Caco-2 (cell line): Measurements from ENCODE around the gene PIKFYVE. TPM values are rescaled to one million over a fixed set of nuclear protein-coding genes. Genes with fewer than 3 reads are reported as not detected.

Experiments used
- BruUV-seq: library from RNA; stranded (reverse); fragments of 400-500 nt; replicated peaks from 2 replicates; lab custom pipeline; 2021; lab: Mats Ljungman, UMichigan
- CTCF ChIA-PET: fragments of 300-600 bp; sonication (Branson Sonifier 250); formaldehyde crosslinking; loops from one replicate; lab custom pipeline; 2022; ENCODE audit warnings: antibody characterized with exemption; lab: Charles Lee
- POLR2A ChIA-PET: fragments of 300-600 bp; sonication (Branson Sonifier 250); formaldehyde crosslinking; loops from one replicate; lab custom pipeline; 2022; ENCODE audit warnings: antibody characterized with exemption; lab: Charles Lee
- DNase-seq, 2 experiments: peaks; one replicate each; pipeline versions ENCODE4 v3.0.0 to v3.0.0-alpha.2; 2020 to 2022
- H3K27me3 ChIP-seq: replicated peaks from 2 replicates; pipeline ENCODE4 v1.6.0; 2011; ENCODE audit warnings: low read length; ENCODE audit not compliant: control insufficient read depth, insufficient read depth
- H3K36me3 ChIP-seq: 2 replicates; pipeline ENCODE4 v1.5.1; 2011; ENCODE audit warnings: low read length; ENCODE audit not compliant: control insufficient read depth, insufficient read depth
- H3K4me1 ChIP-seq: fragments of 250-450 bp; sonication (Bioruptor Pico); 2 replicates; pipeline ENCODE4 v1.5.1; 2020; ENCODE audit warnings: mild to moderate bottlenecking
- H3K4me3 ChIP-seq: 2 replicates; pipeline ENCODE4 v1.5.1; 2011; ENCODE audit warnings: low read depth, mild to moderate bottlenecking, control low read depth, low read length
- H3K9me3 ChIP-seq: fragments of 250-450 bp; sonication (Bioruptor Pico); 2 replicates; pipeline ENCODE4 v1.5.1; 2020; ENCODE audit warnings: mild to moderate bottlenecking, moderate library complexity
- H3K27ac Mint-ChIP-seq: one replicate; pipeline ENCODE4 v1.8.0; 2022; ENCODE audit warnings: mixed read lengths; ENCODE audit not compliant: unreplicated experiment
- H3K27me3 Mint-ChIP-seq: one replicate; pipeline ENCODE4 v1.8.0; 2022; ENCODE audit warnings: mixed read lengths; ENCODE audit not compliant: insufficient read depth, unreplicated experiment
- H3K36me3 Mint-ChIP-seq: one replicate; pipeline ENCODE4 v1.8.0; 2022; ENCODE audit warnings: mild to moderate bottlenecking, mixed read lengths; ENCODE audit not compliant: insufficient read depth, unreplicated experiment
- H3K4me1 Mint-ChIP-seq: one replicate; pipeline ENCODE4 v1.8.0; 2022; ENCODE audit warnings: low read depth, mixed read lengths; ENCODE audit not compliant: unreplicated experiment
- H3K4me3 Mint-ChIP-seq: one replicate; pipeline ENCODE4 v1.8.0; 2022; ENCODE audit warnings: mild to moderate bottlenecking, moderate library complexity, mixed read lengths; ENCODE audit not compliant: unreplicated experiment
- H3K9me3 Mint-ChIP-seq: one replicate; pipeline ENCODE4 v1.8.0; 2022; ENCODE audit warnings: mixed read lengths; ENCODE audit not compliant: unreplicated experiment
- intact Hi-C: fragments of 100-400 bp; cut with micrococcal nuclease; formaldehyde crosslinking; loops from one replicate; pipeline ENCODE4 v1.10.0; 2022; ENCODE audit not compliant: unreplicated experiment
- total RNA-seq: library from RNA; stranded (reverse); gene quantifications from 2 replicates; pipeline ENCODE4 v1.2.3, GENCODE V29; 2022
- TF ChIP-seq, protein P1 (sequence below), 2 experiments: fragments of 200-600 bp in 1 of 2; IDR thresholded peaks; 1 replicate in 1 of 2; 2 replicates in 1 of 2; pipeline versions ENCODE4 v1.5.1 to v1.8.0; 2011 to 2022; ENCODE audit warnings: antibody characterized with exemption in 1 of 2, control low read depth in 1 of 2, inconsistent platforms in 1 of 2, low read depth in 1 of 2, low read length in 1 of 2, mild to moderate bottlenecking in 1 of 2, moderate library complexity in 1 of 2; ENCODE audit not compliant: insufficient read depth in 1 of 2, severe bottlenecking in 1 of 2, unreplicated experiment in 1 of 2

The PIKFYVE gene
- total RNA-seq, 1 experiment from 2014 or later = 31.2 TPM

DNA sequence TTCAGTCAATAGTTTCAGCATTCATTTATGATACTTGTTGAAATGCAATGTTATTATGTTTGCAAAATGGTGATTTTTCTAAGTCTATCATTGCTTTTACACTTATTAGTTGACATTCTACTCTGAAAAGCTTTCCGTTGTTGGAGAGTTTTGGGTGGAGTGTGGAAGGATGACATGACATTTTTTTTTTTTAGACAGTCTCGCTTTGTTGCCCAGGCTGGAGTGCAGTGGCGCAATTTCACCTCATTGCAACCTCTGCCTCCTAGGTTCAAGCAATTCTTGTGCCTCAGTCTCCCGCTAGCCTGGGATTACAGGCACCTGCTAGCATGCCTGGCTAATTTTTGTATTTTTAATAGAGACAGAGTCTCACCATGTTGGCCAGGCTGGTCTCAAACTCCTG is 29.8 kb downstream of the PIKFYVE start:
- Mint-ChIP-seq H3K4me3 (no peak overlapping the region), H3K27me3 (no peaks in the 10 kb centered on the region), H3K9me3 (no peaks in the 10 kb centered on the region), H3K27ac (no peak overlapping the region), H3K36me3 (peaks cover 26% of the 10 kb centered on the region), H3K4me1 (peaks cover 8% of the 10 kb centered on the region)
- no peak overlapping the region for H3K4me3 ChIP-seq
- POLR2A ChIA-PET = interaction anchor here (0.6 kb wide), 1 partner anchor 15 kb away, joined by 3 read pairs; no protein-coding TSS in a partner anchor
- TF ChIP-seq, protein P1, sequence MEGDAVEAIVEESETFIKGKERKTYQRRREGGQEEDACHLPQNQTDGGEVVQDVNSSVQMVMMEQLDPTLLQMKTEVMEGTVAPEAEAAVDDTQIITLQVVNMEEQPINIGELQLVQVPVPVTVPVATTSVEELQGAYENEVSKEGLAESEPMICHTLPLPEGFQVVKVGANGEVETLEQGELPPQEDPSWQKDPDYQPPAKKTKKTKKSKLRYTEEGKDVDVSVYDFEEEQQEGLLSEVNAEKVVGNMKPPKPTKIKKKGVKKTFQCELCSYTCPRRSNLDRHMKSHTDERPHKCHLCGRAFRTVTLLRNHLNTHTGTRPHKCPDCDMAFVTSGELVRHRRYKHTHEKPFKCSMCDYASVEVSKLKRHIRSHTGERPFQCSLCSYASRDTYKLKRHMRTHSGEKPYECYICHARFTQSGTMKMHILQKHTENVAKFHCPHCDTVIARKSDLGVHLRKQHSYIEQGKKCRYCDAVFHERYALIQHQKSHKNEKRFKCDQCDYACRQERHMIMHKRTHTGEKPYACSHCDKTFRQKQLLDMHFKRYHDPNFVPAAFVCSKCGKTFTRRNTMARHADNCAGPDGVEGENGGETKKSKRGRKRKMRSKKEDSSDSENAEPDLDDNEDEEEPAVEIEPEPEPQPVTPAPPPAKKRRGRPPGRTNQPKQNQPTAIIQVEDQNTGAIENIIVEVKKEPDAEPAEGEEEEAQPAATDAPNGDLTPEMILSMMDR (IDR thresholded peaks at IDR 0.05; ENCODE audit: insufficient read depth in 1 of 2, low read depth in 1 of 2, low read length in 1 of 2, severe bottlenecking in 1 of 2, unreplicated experiment in 1 of 2) = no peak
- no peaks in the 10 kb centered on the region for H3K9me3 ChIP-seq
- no peaks in the 10 kb centered on the region for H3K27me3 ChIP-seq
- no TSS peak for BruUV-seq
- H3K36me3 ChIP-seq = peaks cover 1% of the 10 kb centered on the region; the same call in 1 of the 2 replicates
- intact Hi-C loops = no loop called here
- H3K4me1 ChIP-seq = no peaks in the 10 kb centered on the region
- CTCF ChIA-PET = no interaction called here
- DNase-seq = no peak

DNA sequence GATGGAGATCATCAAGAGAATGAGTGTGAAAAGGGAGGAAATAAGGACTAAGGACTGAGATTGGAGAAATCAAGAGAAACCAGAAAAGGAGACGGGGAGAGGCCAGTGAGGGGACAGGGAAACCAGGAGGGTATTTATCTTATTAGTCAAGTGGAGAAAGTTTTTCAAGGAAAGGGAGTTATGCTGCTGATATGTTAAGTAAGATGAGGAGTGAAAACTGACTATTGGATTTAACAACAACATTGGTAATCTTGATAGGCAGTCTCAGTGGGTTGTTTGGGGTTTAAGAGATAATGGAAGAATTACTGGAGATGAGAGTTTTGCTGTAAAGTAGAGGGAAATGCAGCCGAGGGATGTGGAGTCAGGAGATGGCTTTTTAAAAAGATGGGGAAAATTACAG is 30.6 kb downstream of the PIKFYVE start:
- intact Hi-C loops = no loop called here
- no peaks in the 10 kb centered on the region for H3K4me1 ChIP-seq
- no peak overlapping the region for H3K4me3 ChIP-seq
- H3K27me3 ChIP-seq = no peaks in the 10 kb centered on the region
- H3K9me3 ChIP-seq = no peaks in the 10 kb centered on the region
- H3K36me3 ChIP-seq = peaks cover 1% of the 10 kb centered on the region; the same call in 1 of the 2 replicates
- Mint-ChIP-seq H3K9me3 (no peaks in the 10 kb centered on the region), H3K27ac (no peak overlapping the region), H3K4me3 (no peak overlapping the region), H3K27me3 (no peaks in the 10 kb centered on the region), H3K36me3 (peaks cover 24% of the 10 kb centered on the region), H3K4me1 (peaks cover 8% of the 10 kb centered on the region)
- BruUV-seq = no TSS peak
- DNase-seq = no peak
- CTCF ChIA-PET = no interaction called here
- TF ChIP-seq, protein P1 (IDR thresholded peaks at IDR 0.05; ENCODE audit: insufficient read depth in 1 of 2, low read depth in 1 of 2, low read length in 1 of 2, severe bottlenecking in 1 of 2, unreplicated experiment in 1 of 2) = no peak
- POLR2A ChIA-PET = no interaction called here

DNA sequence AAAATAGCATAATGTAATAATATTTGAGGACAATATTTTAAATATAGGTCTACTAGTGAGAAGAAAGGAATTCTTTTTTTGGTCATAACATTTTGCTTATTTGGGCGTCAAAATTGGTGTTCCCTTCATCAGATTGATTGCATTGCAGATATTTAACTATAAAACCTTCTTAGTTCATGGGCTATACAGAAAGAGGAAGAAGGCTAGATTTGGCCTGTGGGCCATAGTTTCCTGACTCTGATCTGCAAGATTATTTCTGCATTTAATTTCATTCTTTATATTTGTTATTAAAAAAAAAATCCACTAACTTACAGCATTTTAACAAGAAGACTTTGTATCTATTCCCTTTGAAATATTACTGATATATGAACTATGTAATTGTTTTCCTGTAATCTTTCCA is 31.9 kb downstream of the PIKFYVE start:
- no peaks in the 10 kb centered on the region for H3K9me3 Mint-ChIP-seq
- peaks cover 8% of the 10 kb centered on the region for H3K4me1 Mint-ChIP-seq
- peaks cover 24% of the 10 kb centered on the region for H3K36me3 Mint-ChIP-seq
- H3K4me3 Mint-ChIP-seq = no peak overlapping the region
- Histone ChIP-seq H3K9me3 (no peaks in the 10 kb centered on the region), H3K4me3 (no peak overlapping the region), H3K27me3 (no peaks in the 10 kb centered on the region), H3K36me3 (peaks cover 1% of the 10 kb centered on the region; the same call in 1 of the 2 replicates), H3K4me1 (no peaks in the 10 kb centered on the region)
- POLR2A ChIA-PET = no interaction called here
- TF ChIP-seq, protein P1 (IDR thresholded peaks at IDR 0.05; ENCODE audit: insufficient read depth in 1 of 2, low read depth in 1 of 2, low read length in 1 of 2, severe bottlenecking in 1 of 2, unreplicated experiment in 1 of 2) = no peak
- intact Hi-C loops = no loop called here
- no peak overlapping the region for H3K27ac Mint-ChIP-seq
- H3K27me3 Mint-ChIP-seq = no peaks in the 10 kb centered on the region
- BruUV-seq = no TSS peak
- no peak for DNase-seq
- CTCF ChIA-PET = no interaction called here
